Spleen (tissue), 7 donors: ENCODE measurements around the gene GALR2.
"Not testable (repeated sequence)": the region's sequence is repeated elsewhere in the genome, so short reads cannot be mapped to it uniquely, and the experiment has no call there.

Source experiments
- CTCF ChIP-seq, 11 experiments: fragments of 200-600 bp in 7 of 11; fragments of 450-650 bp in 4 of 11; sonication (generic) in 4 of 11; IDR thresholded peaks in 8 of 11; conservative IDR thresholded peaks in 3 of 11; 1 replicate in 7 of 11; 2 replicates in 4 of 11; pipeline versions ENCODE4 v1.4.0 to v1.8.0; 2016 to 2021; ENCODE audit warnings: antibody characterized with exemption in 11 of 11, inconsistent platforms in 4 of 11, mild to moderate bottlenecking in 1 of 11
- POLR2A ChIP-seq, 3 donors: fragments of 450-650 bp; IDR thresholded peaks; one replicate each; pipeline ENCODE4 v1.5.1; 2017; ENCODE audit warnings: antibody characterized with exemption in 3 of 3, mild to moderate bottlenecking in 1 of 3
- donor health status: DM: no; HTN: no; CAD: no; lungs with moderate emphysema.
- donor health status: DM: no; HTN: no; CAD: no.
- donor health status: DM: no; HTN: no; CAD: no.

GRCh38 chr17:76044475-76045007 lies 30.0 kb upstream of the GALR2 start:
- TF ChIP-seq CTCF (IDR thresholded peaks at IDR 0.05 in 8 of 11, conservative IDR thresholded peaks at IDR 0.05 in 3 of 11); POLR2A (IDR thresholded peaks at IDR 0.05): not testable (repeated sequence)
